LNCAP (cell line): ENCODE measurements around the gene FGGY.

ENCODE experiments used
- CTCF ChIP-seq: fragments of 450-650 bp; IDR thresholded peaks from 2 replicates; pipeline ENCODE4 v1.5.1; 2017; ENCODE audit warnings: mild to moderate bottlenecking

FGGY gene

GRCh38 chr1:59743324-59744091, 446.6 kb downstream of the FGGY start:
- no peak for TF ChIP-seq CTCF

- TF ChIP-seq CTCF = no peak
Observed at GRCh38 chr1:59747420-59748024, 450.6 kb downstream of the FGGY start.

GRCh38 chr1:59748123-59748522, 451.2 kb downstream of the FGGY start:
- TF ChIP-seq CTCF = no peak

- TF ChIP-seq CTCF = no peak
Observed at GRCh38 chr1:59750328-59751003, 453.6 kb downstream of the FGGY start.

- TF ChIP-seq CTCF = no peak
Observed at GRCh38 chr1:59751004-59751395, 454.1 kb downstream of the FGGY start.

GRCh38 chr1:59751801-59752200, 454.9 kb downstream of the FGGY start:
- no peak for TF ChIP-seq CTCF

- no peak for TF ChIP-seq CTCF
Observed at GRCh38 chr1:59752556-59753414, 455.9 kb downstream of the FGGY start.
